ENCODE data around the gene SPRR3.
"Not testable (repeated sequence)": the region's sequence is repeated elsewhere in the genome, so short reads cannot be mapped to it uniquely, and the experiment has no call there.

DNA sequence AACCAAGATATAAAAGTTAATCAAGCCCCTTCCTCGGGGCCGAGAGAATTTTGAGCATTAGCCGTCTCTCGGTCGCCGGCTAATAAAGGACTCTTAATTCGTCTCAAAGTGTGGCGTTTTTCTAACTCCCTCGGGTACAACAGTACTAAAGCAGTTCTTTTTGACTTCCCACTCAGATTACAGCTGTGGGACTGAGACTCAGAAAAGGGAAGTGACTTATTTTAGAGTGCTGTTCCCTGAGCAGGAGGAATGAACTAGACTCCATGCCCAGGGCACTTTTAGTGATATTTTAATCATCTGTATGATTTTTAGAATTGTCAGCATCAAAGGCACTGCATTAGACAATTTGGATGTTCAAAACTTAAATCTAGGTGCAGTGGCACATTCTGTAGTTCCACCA, 20.8 kb downstream of the SPRR3 start:
- TF ChIP-seq, protein P1, sequence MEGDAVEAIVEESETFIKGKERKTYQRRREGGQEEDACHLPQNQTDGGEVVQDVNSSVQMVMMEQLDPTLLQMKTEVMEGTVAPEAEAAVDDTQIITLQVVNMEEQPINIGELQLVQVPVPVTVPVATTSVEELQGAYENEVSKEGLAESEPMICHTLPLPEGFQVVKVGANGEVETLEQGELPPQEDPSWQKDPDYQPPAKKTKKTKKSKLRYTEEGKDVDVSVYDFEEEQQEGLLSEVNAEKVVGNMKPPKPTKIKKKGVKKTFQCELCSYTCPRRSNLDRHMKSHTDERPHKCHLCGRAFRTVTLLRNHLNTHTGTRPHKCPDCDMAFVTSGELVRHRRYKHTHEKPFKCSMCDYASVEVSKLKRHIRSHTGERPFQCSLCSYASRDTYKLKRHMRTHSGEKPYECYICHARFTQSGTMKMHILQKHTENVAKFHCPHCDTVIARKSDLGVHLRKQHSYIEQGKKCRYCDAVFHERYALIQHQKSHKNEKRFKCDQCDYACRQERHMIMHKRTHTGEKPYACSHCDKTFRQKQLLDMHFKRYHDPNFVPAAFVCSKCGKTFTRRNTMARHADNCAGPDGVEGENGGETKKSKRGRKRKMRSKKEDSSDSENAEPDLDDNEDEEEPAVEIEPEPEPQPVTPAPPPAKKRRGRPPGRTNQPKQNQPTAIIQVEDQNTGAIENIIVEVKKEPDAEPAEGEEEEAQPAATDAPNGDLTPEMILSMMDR (IDR thresholded peaks at IDR 0.05; ENCODE audit: low read depth, low read length, missing input control), result not testable (repeated sequence)
- TF ChIP-seq SP1 (IDR thresholded peaks at IDR 0.05); YY1 (IDR thresholded peaks at IDR 0.05); NR2F2 (IDR thresholded peaks at IDR 0.05); EGR1 (IDR thresholded peaks at IDR 0.05; ENCODE audit: low read depth in 2 of 2): not testable (repeated sequence)
- TF ChIP-seq, protein P2, sequence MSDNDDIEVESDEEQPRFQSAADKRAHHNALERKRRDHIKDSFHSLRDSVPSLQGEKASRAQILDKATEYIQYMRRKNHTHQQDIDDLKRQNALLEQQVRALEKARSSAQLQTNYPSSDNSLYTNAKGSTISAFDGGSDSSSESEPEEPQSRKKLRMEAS (IDR thresholded peaks at IDR 0.05), result not testable (repeated sequence)
